CD14-positive monocyte (primary cell): ENCODE data around the gene SPACDR. TPM values are rescaled to one million over a fixed set of nuclear protein-coding genes. Genes with fewer than 3 reads are reported as not detected.

Source experiments
- DNase-seq, 3 donors: peaks; one replicate each; pipeline ENCODE4 v3.0.0-alpha.2; 2011 to 2022
- H2AFZ ChIP-seq: 2 replicates; pipeline ENCODE4 v1.6.0; 2012; ENCODE audit warnings: mild to moderate bottlenecking, low read depth, low read length, inconsistent platforms; ENCODE audit not compliant: insufficient read depth, poor library complexity, severe bottlenecking
- H3K27ac ChIP-seq, 2 donors: 1 replicate in 1 of 2; 2 replicates in 1 of 2; pipeline ENCODE4 v1.5.1; 2012 to 2013; ENCODE audit warnings: low read length in 2 of 2, control low read depth in 1 of 2, inconsistent platforms in 1 of 2, low read depth in 1 of 2, mild to moderate bottlenecking in 1 of 2
- H3K27me3 ChIP-seq, 2 donors: one replicate each; pipeline versions ENCODE4 v1.6.0 to v1.6.1; 2011 to 2013; ENCODE audit warnings: low read length in 2 of 2; ENCODE audit not compliant: control insufficient read depth in 2 of 2, insufficient read depth in 2 of 2
- H3K36me3 ChIP-seq, 2 donors: replicated peaks in 1 of 2; 1 replicate in 1 of 2; 2 replicates in 1 of 2; pipeline versions ENCODE4 v1.5.1 to v1.6.1; 2012 to 2013; ENCODE audit warnings: low read length in 2 of 2, control low read depth in 1 of 2, inconsistent platforms in 1 of 2, mild to moderate bottlenecking in 1 of 2; ENCODE audit not compliant: insufficient read depth in 2 of 2, control insufficient read depth in 1 of 2
- H3K4me1 ChIP-seq, 2 donors: 1 replicate in 1 of 2; 2 replicates in 1 of 2; pipeline versions ENCODE4 v1.5.1 to v1.6.1; 2012 to 2013; ENCODE audit warnings: low read length in 2 of 2, control low read depth in 1 of 2, inconsistent platforms in 1 of 2, mild to moderate bottlenecking in 1 of 2, moderate library complexity in 1 of 2; ENCODE audit not compliant: insufficient read depth in 2 of 2, control insufficient read depth in 1 of 2
- H3K4me2 ChIP-seq: replicated peaks from 2 replicates; pipeline ENCODE3; 2012; ENCODE audit warnings: low read length, moderate library complexity, mild to moderate bottlenecking; ENCODE audit not compliant: poor library complexity, severe bottlenecking; ENCODE audit errors: extremely low read depth
- H3K4me3 ChIP-seq, 3 experiments: fragments of 200-600 bp in 1 of 3; sonication (generic) in 1 of 3; replicated peaks in 1 of 3; 1 replicate in 2 of 3; 2 replicates in 1 of 3; pipeline ENCODE4 v1.5.1; 2011 to 2013; ENCODE audit warnings: low read length in 3 of 3, mild to moderate bottlenecking in 3 of 3, control low read depth in 2 of 3, low read depth in 2 of 3, inconsistent platforms in 1 of 3, moderate library complexity in 1 of 3
- H3K79me2 ChIP-seq: 2 replicates; pipeline ENCODE4 v1.6.0; 2012; ENCODE audit warnings: mild to moderate bottlenecking, control low read depth, inconsistent platforms, low read length, moderate library complexity; ENCODE audit not compliant: insufficient read depth
- H3K9ac ChIP-seq: 2 replicates; pipeline ENCODE4 v1.6.0; 2017; ENCODE audit warnings: low read length, mild to moderate bottlenecking; ENCODE audit not compliant: insufficient read depth, poor library complexity, severe bottlenecking
- H3K9me3 ChIP-seq, 2 donors: replicated peaks in 1 of 2; 1 replicate in 1 of 2; 2 replicates in 1 of 2; pipeline versions ENCODE4 v1.5.1 to v1.6.1; 2012 to 2013; ENCODE audit warnings: low read length in 2 of 2, control low read depth in 1 of 2; ENCODE audit not compliant: control insufficient read depth in 1 of 2, insufficient read depth in 1 of 2
- H4K20me1 ChIP-seq: 2 replicates; pipeline ENCODE4 v1.6.0; 2012; ENCODE audit warnings: mild to moderate bottlenecking, low read length, control low read depth, moderate library complexity; ENCODE audit not compliant: insufficient read depth
- H3K27ac Mint-ChIP-seq, 7 donors: one replicate each; pipeline ENCODE4 v1.8.0; 2020; ENCODE audit warnings: mild to moderate bottlenecking in 7 of 7, mixed read lengths in 7 of 7, moderate library complexity in 6 of 7, inconsistent platforms in 2 of 7
- H3K27me3 Mint-ChIP-seq, 3 donors: one replicate each; pipeline ENCODE4 v1.8.0; 2021 to 2022; ENCODE audit warnings: low read depth in 3 of 3, mild to moderate bottlenecking in 3 of 3, mixed read lengths in 3 of 3, moderate library complexity in 3 of 3, inconsistent platforms in 1 of 3
- H3K36me3 Mint-ChIP-seq, 2 donors: one replicate each; pipeline ENCODE4 v1.8.0; 2020; ENCODE audit warnings: mixed read lengths in 2 of 2, inconsistent platforms in 1 of 2, mild to moderate bottlenecking in 1 of 2
- H3K4me1 Mint-ChIP-seq: one replicate; pipeline ENCODE4 v1.8.0; 2020; ENCODE audit warnings: mild to moderate bottlenecking, mixed read lengths
- H3K4me3 Mint-ChIP-seq, 2 donors: one replicate each; pipeline ENCODE4 v1.8.0; 2020; ENCODE audit warnings: mild to moderate bottlenecking in 2 of 2, mixed read lengths in 2 of 2, moderate library complexity in 1 of 2
- H3K9me3 Mint-ChIP-seq, 7 donors: one replicate each; pipeline ENCODE4 v1.8.0; 2020 to 2022; ENCODE audit warnings: mixed read lengths in 7 of 7, mild to moderate bottlenecking in 6 of 7, moderate library complexity in 6 of 7, inconsistent platforms in 2 of 7
- WGBS: methylation state at CpG from one replicate; pipeline ENCODE4 v1.1.5; 2013; ENCODE audit warnings: missing lambda C conversion rate; ENCODE audit not compliant: insufficient coverage; 5-methylcytosine and 5-hydroxymethylcytosine counted together
- intact Hi-C, 2 donors: fragments of 100-400 bp; cut with micrococcal nuclease; formaldehyde crosslinking; loops; one replicate each; pipeline versions ENCODE4 v1.15.0 to v1.15.1; 2023
- polyA plus RNA-seq, 3 donors: library from polyadenylated mRNA; depleted of rRNA in 1 of 3; unstranded in 2 of 3; stranded (reverse) in 1 of 3; fragments of 300-500 nt in 2 of 3; fragments of >200 nt in 1 of 3; fragmentation: Illumina TruSeq in 2 of 3; gene quantifications; 1 replicate in 2 of 3; 2 replicates in 1 of 3; pipeline ENCODE4 v1.2.3, GENCODE V29; 2012 to 2021
- TF ChIP-seq, protein P1 (sequence below): fragments of 200-600 bp; IDR thresholded peaks from one replicate; pipeline ENCODE4 v1.8.0; 2022; ENCODE audit warnings: antibody characterized with exemption, mild to moderate bottlenecking

SPACDR gene
- polyA plus RNA-seq, 3 donors = 0.40 to 2.5 TPM; not detected in 1

DNA sequence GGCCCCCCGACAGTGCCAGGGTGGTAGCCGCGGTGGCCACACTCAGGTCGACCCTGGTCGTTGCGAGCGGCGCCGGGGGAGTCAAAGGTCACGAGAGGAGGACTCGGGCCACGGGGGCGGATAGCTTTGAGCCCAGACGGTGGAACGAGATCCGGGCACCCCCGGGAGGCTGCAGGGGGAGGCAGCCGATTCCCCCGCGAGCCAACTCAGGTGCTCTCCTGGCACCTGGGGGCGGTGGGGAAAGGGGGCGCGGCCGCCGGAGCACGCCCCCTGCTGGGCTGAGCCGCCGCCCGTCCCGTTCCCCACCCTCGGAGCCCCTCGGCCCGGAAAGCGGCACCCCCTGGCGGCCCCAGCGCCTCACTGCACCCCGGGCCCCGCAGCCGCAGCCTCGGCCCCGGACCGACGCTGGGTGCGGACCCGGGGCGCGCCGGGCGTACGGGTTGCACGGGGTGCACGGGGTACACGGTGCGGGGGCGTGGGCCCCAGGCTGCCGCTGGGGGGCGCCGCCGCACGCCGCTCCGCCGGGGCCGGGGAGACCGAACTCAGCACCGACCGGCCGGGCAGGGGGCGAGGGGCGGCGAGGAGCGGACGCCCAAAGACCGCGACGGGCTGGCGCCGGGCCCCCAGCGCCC, 19.1 kb upstream of the SPACDR start:
- peaks cover 12% of the 10 kb centered on the region for H3K79me2 ChIP-seq
- Mint-ChIP-seq H3K27ac (no peak overlapping the region), H3K9me3 (peaks cover 0 to under 1% (median 0%) of the 10 kb centered on the region in 7 donors), H3K4me3 (peak overlapping the region; percentile 75 to 87), H3K36me3 (peaks cover 0 to 3% of the 10 kb centered on the region in 2 donors), H3K4me1 (peaks cover 12% of the 10 kb centered on the region), H3K27me3 (peaks cover 11 to 19% (median 16%) of the 10 kb centered on the region in 3 donors)
- H3K4me3 ChIP-seq = peak overlapping the region; percentile 37 to 77 (median 43)
- DNase-seq = peak; percentile 34 to 65 (median 49)
- peaks cover 12% of the 10 kb centered on the region for H4K20me1 ChIP-seq
- no peaks in the 10 kb centered on the region for H3K36me3 ChIP-seq
- intact Hi-C loops = loop anchor here in 1 of 2 donors (2.0 kb wide), 1 partner anchor 14 kb away; no protein-coding TSS in a partner anchor
- H3K9ac ChIP-seq = peak overlapping the region; percentile 40
- H3K4me1 ChIP-seq = peaks cover 12 to 28% of the 10 kb centered on the region in 2 donors
- H3K4me2 ChIP-seq = peak overlapping the region; percentile 93
- no peak overlapping the region for H3K27ac ChIP-seq
- peaks cover 0 to 6% of the 10 kb centered on the region in 2 donors for H3K27me3 ChIP-seq
- TF ChIP-seq, protein P1, sequence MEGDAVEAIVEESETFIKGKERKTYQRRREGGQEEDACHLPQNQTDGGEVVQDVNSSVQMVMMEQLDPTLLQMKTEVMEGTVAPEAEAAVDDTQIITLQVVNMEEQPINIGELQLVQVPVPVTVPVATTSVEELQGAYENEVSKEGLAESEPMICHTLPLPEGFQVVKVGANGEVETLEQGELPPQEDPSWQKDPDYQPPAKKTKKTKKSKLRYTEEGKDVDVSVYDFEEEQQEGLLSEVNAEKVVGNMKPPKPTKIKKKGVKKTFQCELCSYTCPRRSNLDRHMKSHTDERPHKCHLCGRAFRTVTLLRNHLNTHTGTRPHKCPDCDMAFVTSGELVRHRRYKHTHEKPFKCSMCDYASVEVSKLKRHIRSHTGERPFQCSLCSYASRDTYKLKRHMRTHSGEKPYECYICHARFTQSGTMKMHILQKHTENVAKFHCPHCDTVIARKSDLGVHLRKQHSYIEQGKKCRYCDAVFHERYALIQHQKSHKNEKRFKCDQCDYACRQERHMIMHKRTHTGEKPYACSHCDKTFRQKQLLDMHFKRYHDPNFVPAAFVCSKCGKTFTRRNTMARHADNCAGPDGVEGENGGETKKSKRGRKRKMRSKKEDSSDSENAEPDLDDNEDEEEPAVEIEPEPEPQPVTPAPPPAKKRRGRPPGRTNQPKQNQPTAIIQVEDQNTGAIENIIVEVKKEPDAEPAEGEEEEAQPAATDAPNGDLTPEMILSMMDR = peak; percentile 98
- under 1% methylated on average over 78 of the region's 79 CpGs for WGBS
- no peaks in the 10 kb centered on the region for H3K9me3 ChIP-seq
- peak overlapping the region; percentile 81 for H2AFZ ChIP-seq

GRCh38 chr7:100482728-100483089, 18.6 kb upstream of the SPACDR start:
- Histone ChIP-seq H3K27ac (no peak overlapping the region), H3K9me3 (no peaks in the 10 kb centered on the region), H3K4me1 (peaks cover 12 to 28% of the 10 kb centered on the region in 2 donors), H3K36me3 (no peaks in the 10 kb centered on the region), H4K20me1 (peaks cover 17% of the 10 kb centered on the region), H3K79me2 (peaks cover 17% of the 10 kb centered on the region), H3K4me2 (peak overlapping the region; percentile 93), H3K4me3 (peak overlapping the region; percentile 37 to 77 (median 43)), H3K9ac (peak overlapping the region; percentile 40), H2AFZ (peak overlapping the region; percentile 81), H3K27me3 (peaks cover 0 to 6% of the 10 kb centered on the region in 2 donors)
- Mint-ChIP-seq H3K36me3 (peaks cover 0 to 3% of the 10 kb centered on the region in 2 donors), H3K27ac (peak overlapping the region in 2 of 7 donors; percentile 46 to 69), H3K27me3 (peaks cover 12 to 19% (median 16%) of the 10 kb centered on the region in 3 donors), H3K4me1 (peaks cover 12% of the 10 kb centered on the region), H3K4me3 (peak overlapping the region; percentile 75 to 87), H3K9me3 (peaks cover 0 to 2% (median 0%) of the 10 kb centered on the region in 7 donors)
- intact Hi-C loops = loop anchor here in 1 of 2 donors (2.0 kb wide), 1 partner anchor 14 kb away; no protein-coding TSS in a partner anchor
- no peak for DNase-seq
- WGBS = 74% methylated on average over 7 of the region's 14 CpGs
- TF ChIP-seq, protein P1 = no peak
